ENCODE data around the gene HEYL.

DNA sequence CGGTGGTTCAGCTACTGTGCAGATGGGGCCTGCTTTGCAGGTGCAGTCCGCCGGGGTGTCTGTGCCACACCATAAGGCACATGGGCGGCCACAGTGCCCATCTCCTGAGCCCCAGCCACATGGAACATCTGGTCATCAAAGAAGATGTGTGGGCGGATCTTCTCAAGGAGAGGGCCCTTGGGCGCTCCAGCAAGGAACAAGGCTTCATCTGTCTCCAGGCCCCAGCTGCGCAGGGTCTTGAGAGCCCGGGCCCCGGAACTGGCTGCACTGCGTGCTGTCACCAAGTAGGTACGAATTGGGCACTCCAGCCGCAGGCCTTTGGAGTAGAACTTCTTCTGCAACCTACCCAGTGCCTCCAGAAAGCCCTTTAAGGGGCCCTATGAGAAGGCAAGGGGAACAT, 19.7 kb upstream of the HEYL start:
- no peak for TF ChIP-seq POLR2A (IDR thresholded peaks at IDR 0.05; ENCODE audit: low read length)
- TF ChIP-seq GATA1 (IDR thresholded peaks at IDR 0.05; ENCODE audit: low read depth, low read length) = no peak

Data from erythroblast (primary cell).